Thoracic aorta (tissue), 2 donors: ENCODE results near the gene MAP2K6. TPM values are rescaled to one million over a fixed set of nuclear protein-coding genes. Genes with fewer than 3 reads are reported as not detected.
"Not testable (repeated sequence)": the region's sequence is repeated elsewhere in the genome, so short reads cannot be mapped to it uniquely, and the experiment has no call there.

Experiments used
- ATAC-seq: fragments of 150-250 bp; one replicate; pipeline ENCODE4 v1.8.0; 2017; ENCODE audit warnings: low read depth; ENCODE audit not compliant: insufficient number of reproducible peaks, low FRiP score
- DNase-seq: peaks from one replicate; pipeline ENCODE4 v3.0.0-alpha.2; 2020; ENCODE audit warnings: low spot score
- H3K27ac ChIP-seq, 2 donors: fragments of 200-600 bp; sonication (generic); 1 replicate in 1 of 2; 2 replicates in 1 of 2; pipeline ENCODE4 v1.5.1; 2016; ENCODE audit warnings: mild to moderate bottlenecking in 2 of 2, moderate library complexity in 2 of 2
- H3K27me3 ChIP-seq: fragments of 200-600 bp; sonication (generic); replicated peaks from 2 replicates; pipeline ENCODE4 v1.6.0; 2016; ENCODE audit warnings: mild to moderate bottlenecking; ENCODE audit not compliant: insufficient read depth
- H3K36me3 ChIP-seq: fragments of 200-600 bp; sonication (generic); one replicate; pipeline ENCODE4 v1.5.1; 2016
- H3K4me1 ChIP-seq, 2 donors: fragments of 200-600 bp; sonication (generic); 1 replicate in 1 of 2; 2 replicates in 1 of 2; pipeline versions ENCODE4 v1.5.1 to v1.6.0; 2016; ENCODE audit warnings: low read depth in 2 of 2, mild to moderate bottlenecking in 1 of 2; ENCODE audit not compliant: control insufficient read depth in 1 of 2
- H3K4me3 ChIP-seq: fragments of 200-600 bp; sonication (generic); 2 replicates; pipeline ENCODE4 v1.5.1; 2016; ENCODE audit warnings: mild to moderate bottlenecking
- H3K9me3 ChIP-seq: fragments of 200-600 bp; sonication (generic); 2 replicates; pipeline ENCODE4 v1.5.1; 2016
- CTCF ChIP-seq: fragments of 200-600 bp; sonication (generic); IDR thresholded peaks from one replicate; pipeline ENCODE4 v1.5.1; 2019; ENCODE audit warnings: antibody characterized with exemption
- total RNA-seq, 2 donors: library from RNA; depleted of rRNA; stranded (reverse); fragments of >200 nt; gene quantifications; one replicate each; pipeline versions ENCODE4 v1.1.0 to v1.2.3, GENCODE V29; 2016

The MAP2K6 gene
- total RNA-seq, 2 donors from 2014 or later: 1.5 to 6.3 TPM

- no peak for ATAC-seq
- Histone ChIP-seq H3K4me3 (no peak overlapping the region), H3K27me3 (no peaks in the 10 kb centered on the region), H3K4me1 (peaks cover 9 to 10% of the 10 kb centered on the region in 2 donors), H3K27ac (no peak overlapping the region), H3K9me3 (no peaks in the 10 kb centered on the region), H3K36me3 (no peaks in the 10 kb centered on the region)
- TF ChIP-seq CTCF: no peak
- DNase-seq: no peak
Observed at GRCh38 chr17:69471406-69471805, 56.9 kb downstream of the MAP2K6 start.

GRCh38 chr17:69473841-69474831 is 59.6 kb downstream of the MAP2K6 start:
- Histone ChIP-seq H3K27me3 (no peaks in the 10 kb centered on the region), H3K27ac (no peak overlapping the region), H3K4me1 (peaks cover 10% of the 10 kb centered on the region in 2 donors), H3K9me3 (no peaks in the 10 kb centered on the region), H3K36me3 (no peaks in the 10 kb centered on the region), H3K4me3 (no peak overlapping the region)
- no peak for ATAC-seq
- TF ChIP-seq CTCF: no peak
- no peak for DNase-seq

GRCh38 chr17:69477204-69477902 is 62.9 kb downstream of the MAP2K6 start:
- Histone ChIP-seq H3K36me3 (no peaks in the 10 kb centered on the region), H3K27ac (no peak overlapping the region), H3K9me3 (no peaks in the 10 kb centered on the region), H3K4me1 (peaks cover 19 to 24% of the 10 kb centered on the region in 2 donors), H3K27me3 (no peaks in the 10 kb centered on the region), H3K4me3 (no peak overlapping the region)
- no peak for TF ChIP-seq CTCF
- DNase-seq: no peak
- ATAC-seq: no peak

GRCh38 chr17:69477903-69478266 is 63.4 kb downstream of the MAP2K6 start:
- Histone ChIP-seq H3K27me3 (no peaks in the 10 kb centered on the region), H3K36me3 (no peaks in the 10 kb centered on the region), H3K27ac (no peak overlapping the region), H3K4me3 (no peak overlapping the region), H3K4me1 (peaks cover 19 to 24% of the 10 kb centered on the region in 2 donors), H3K9me3 (no peaks in the 10 kb centered on the region)
- no peak for TF ChIP-seq CTCF
- DNase-seq: no peak
- no peak for ATAC-seq

GRCh38 chr17:69478916-69479315 is 64.4 kb downstream of the MAP2K6 start:
- no peak overlapping the region for H3K27ac ChIP-seq

GRCh38 chr17:69479756-69480155 is 65.3 kb downstream of the MAP2K6 start:
- ATAC-seq, H3K27me3 ChIP-seq, H3K4me3 ChIP-seq, H3K36me3 ChIP-seq, H3K9me3 ChIP-seq, H3K27ac ChIP-seq, DNase-seq: not testable (repeated sequence)
- H3K4me1 ChIP-seq: peaks cover 8 to 19% of the 10 kb centered on the region in 2 donors

More at GRCh38 chr17:69478916-69479315, 64.4 kb downstream of the MAP2K6 start:
- no peak for TF ChIP-seq CTCF
- DNase-seq (no peak), ATAC-seq (no peak)
- Histone ChIP-seq H3K36me3 (no peaks in the 10 kb centered on the region), H3K4me1 (peaks cover 16 to 19% of the 10 kb centered on the region in 2 donors), H3K27me3 (no peaks in the 10 kb centered on the region), H3K4me3 (no peak overlapping the region), H3K9me3 (no peaks in the 10 kb centered on the region)
